Liver (tissue), 3 donors: Measurements from ENCODE around the gene FRMD4B.

Experiments used
- ATF3 ChIP-seq: IDR thresholded peaks from 2 replicates; pipeline ENCODE4 v1.6.1; 2016; ENCODE audit warnings: antibody characterized with exemption
- CTCF ChIP-seq: fragments of 150-350 bp; IDR thresholded peaks from 2 replicates; pipeline ENCODE4 v1.5.1; 2017; ENCODE audit warnings: improper control_type of control experiment, low read depth, low read length; ENCODE audit not compliant: missing input control
- EGR1 ChIP-seq, 2 donors: IDR thresholded peaks; 2 replicates each; pipeline ENCODE4 v1.6.1; 2016 to 2018; ENCODE audit warnings: antibody characterized with exemption in 2 of 2, low read depth in 2 of 2
- GABPA ChIP-seq, 2 donors: IDR thresholded peaks in 1 of 2; conservative IDR thresholded peaks in 1 of 2; 2 replicates each; pipeline ENCODE4 v1.6.1; 2016; ENCODE audit warnings: antibody characterized with exemption in 2 of 2, mild to moderate bottlenecking in 1 of 2, moderate library complexity in 1 of 2
- HNF4G ChIP-seq: IDR thresholded peaks from 2 replicates; pipeline ENCODE4 v1.6.1; 2016; ENCODE audit warnings: antibody characterized with exemption
- JUND ChIP-seq, 2 donors: IDR thresholded peaks; 2 replicates each; pipeline ENCODE4 v1.6.1; 2016; ENCODE audit warnings: antibody characterized with exemption in 2 of 2
- RAD21 ChIP-seq, 2 donors: IDR thresholded peaks; 2 replicates each; pipeline ENCODE4 v1.6.1; 2016; ENCODE audit warnings: antibody characterized with exemption in 2 of 2, mild to moderate bottlenecking in 2 of 2
- REST ChIP-seq: IDR thresholded peaks from 2 replicates; pipeline ENCODE4 v1.6.1; 2016; ENCODE audit warnings: antibody characterized with exemption, mild to moderate bottlenecking
- TAF1 ChIP-seq: conservative IDR thresholded peaks from 2 replicates; pipeline ENCODE4 v1.6.1; 2016; ENCODE audit warnings: antibody characterized with exemption, mild to moderate bottlenecking
- YY1 ChIP-seq: IDR thresholded peaks from 2 replicates; pipeline ENCODE4 v1.6.1; 2016; ENCODE audit warnings: antibody characterized with exemption, mild to moderate bottlenecking
- ZBTB33 ChIP-seq: IDR thresholded peaks from 2 replicates; pipeline ENCODE4 v1.6.1; 2016; ENCODE audit warnings: antibody characterized with exemption
- donor health status: healthy.
- donor health status: healthy.

GRCh38 chr3:69379661-69380060 lies 6.2 kb downstream of the FRMD4B start:
- TF ChIP-seq REST (no peak), CTCF (no peak), TAF1 (no peak), HNF4G (no peak), GABPA (IDR thresholded peaks at IDR 0.05 in 1 of 2, conservative IDR thresholded peaks at IDR 0.05 in 1 of 2) (no peak), JUND (IDR thresholded peaks at IDR 0.05) (no peak), EGR1 (IDR thresholded peaks at IDR 0.05; ENCODE audit: low read depth in 2 of 2) (no peak), ATF3 (no peak), ZBTB33 (no peak), YY1 (no peak), RAD21 (IDR thresholded peaks at IDR 0.05) (no peak)
